ENCODE data around the gene ARPC4. TPM values are rescaled to one million over a fixed set of nuclear protein-coding genes. Genes with fewer than 3 reads are reported as not detected.

ARPC4 gene
- total and polyA plus RNA-seq, 2 of the 13 experiments (the other 11 are each of a cell fraction or from before 2014, with no cell fraction given): 30.1 to 83.6 TPM

GRCh38 chr3:9843715-9844438 is 51.0 kb downstream of the ARPC4 start, which contains the start of gene RPUSD3 (continued):
- TF ChIP-seq ZNF441 (CRISPR knock-in tag; IDR thresholded peaks at IDR 0.05; ENCODE audit: borderline replicate concordance) (no peak), ZFY (CRISPR knock-in tag; IDR thresholded peaks at IDR 0.05) (peak; percentile 86), MXD1 (CRISPR knock-in tag; IDR thresholded peaks at IDR 0.05) (peak; percentile 92), MEIS1 (CRISPR knock-in tag; IDR thresholded peaks at IDR 0.05; ENCODE audit: borderline replicate concordance) (peak; percentile 79; the same call in 1 of the 2 replicates), ZNF382 (CRISPR knock-in tag; IDR thresholded peaks at IDR 0.05; ENCODE audit: borderline replicate concordance) (no peak), HNRNPL (IDR thresholded peaks at IDR 0.05; ENCODE audit: low read depth, low read length) (peak; percentile 51; the same call in 1 of the 2 replicates), KMT2B (CRISPR knock-in tag; IDR thresholded peaks at IDR 0.05) (peak; percentile 81), KLF6 (CRISPR knock-in tag; IDR thresholded peaks at IDR 0.05) (peak; percentile 27; the same call in 1 of the 2 replicates), ETV5 (CRISPR knock-in tag; IDR thresholded peaks at IDR 0.05; ENCODE audit: borderline replicate concordance) (peak; percentile 60), RXRA (CRISPR knock-in tag; IDR thresholded peaks at IDR 0.05) (peak; percentile 42; the same call in 1 of the 2 replicates), MTF2 (CRISPR knock-in tag; IDR thresholded peaks at IDR 0.05; ENCODE audit: borderline replicate concordance) (peak; percentile 41; the same call in 1 of the 2 replicates), U2AF1 (optimal IDR thresholded peaks at IDR 0.05; ENCODE audit: low read depth, low read length) (peak; percentile 48), ZBTB40 (IDR thresholded peaks at IDR 0.05) (no peak), ZBTB40 (CRISPR knock-in tag; IDR thresholded peaks at IDR 0.05) (no peak), MXD4 (CRISPR knock-in tag; IDR thresholded peaks at IDR 0.05) (peak; percentile 27; the same call in 1 of the 2 replicates), ZNF44 (CRISPR knock-in tag; IDR thresholded peaks at IDR 0.05) (peak; percentile 65; the same call in 1 of the 2 replicates), MXD3 (CRISPR knock-in tag; IDR thresholded peaks at IDR 0.05) (peak; percentile 74; the same call in 1 of the 2 replicates), ZNF350 (CRISPR knock-in tag; IDR thresholded peaks at IDR 0.05; ENCODE audit: borderline replicate concordance, low read depth) (peak; percentile 53; the same call in 1 of the 2 replicates), FOSL2 (CRISPR knock-in tag; IDR thresholded peaks at IDR 0.05) (no peak), RBM22 (optimal IDR thresholded peaks at IDR 0.05; ENCODE audit: low read length) (no peak), ZNF333 (CRISPR knock-in tag; IDR thresholded peaks at IDR 0.05; ENCODE audit: borderline replicate concordance) (peak; percentile 85; the same call in 1 of the 2 replicates)

Data from HepG2 (cell line).